GM21360 (cell line): ENCODE data around the gene CTU1.
A peak's percentile ranks its signal among the peaks of the same experiment; 100 is the strongest.

Source experiments
- ATAC-seq: cut with Tn5 transposase; IDR thresholded peaks from one replicate; pipeline ENCODE4 v1.9.1; 2021; ENCODE audit warnings: mild to moderate bottlenecking, moderate library complexity; ENCODE audit not compliant: unreplicated experiment

Gene CTU1

DNA sequence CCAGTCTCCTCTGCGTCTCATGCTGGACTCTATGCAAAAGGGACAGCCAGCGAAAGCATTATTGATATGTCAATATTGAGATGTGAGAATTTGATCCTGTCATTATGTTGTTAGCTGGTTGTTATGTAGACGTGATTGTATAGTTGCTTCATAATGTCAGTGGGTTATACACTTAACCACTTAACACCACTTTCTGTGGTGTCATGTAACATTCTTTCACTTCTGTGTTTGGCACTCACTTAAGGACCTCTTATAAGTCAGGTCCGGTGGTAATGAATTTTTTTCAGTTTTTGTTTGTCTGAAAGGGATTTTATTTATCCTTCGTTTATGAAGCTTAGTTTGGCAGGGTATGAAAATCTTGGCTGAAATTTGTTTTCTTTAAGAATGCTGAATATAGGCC is 26.8 kb upstream of the CTU1 start:
- no peak for ATAC-seq

- no peak for ATAC-seq
Observed at GRCh38 chr19:51131780-51132680, 23.8 kb upstream of the CTU1 start.

DNA sequence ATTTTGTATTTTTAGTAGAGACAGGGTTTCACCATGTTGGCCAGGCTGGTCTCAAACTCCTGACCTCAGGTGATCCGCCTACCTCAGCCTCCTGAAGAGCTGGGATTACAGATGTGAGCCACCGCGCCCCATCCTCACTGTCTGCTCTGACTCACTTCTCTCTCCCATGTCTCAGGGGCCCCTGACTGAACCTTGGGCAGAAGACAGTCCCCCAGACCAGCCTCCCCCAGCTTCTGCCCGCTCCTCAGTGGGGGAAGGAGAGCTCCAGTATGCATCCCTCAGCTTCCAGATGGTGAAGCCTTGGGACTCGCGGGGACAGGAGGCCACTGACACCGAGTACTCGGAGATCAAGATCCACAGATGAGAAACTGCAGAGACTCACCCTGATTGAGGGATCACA is 21.5 kb upstream of the CTU1 start:
- ATAC-seq, result no peak

DNA sequence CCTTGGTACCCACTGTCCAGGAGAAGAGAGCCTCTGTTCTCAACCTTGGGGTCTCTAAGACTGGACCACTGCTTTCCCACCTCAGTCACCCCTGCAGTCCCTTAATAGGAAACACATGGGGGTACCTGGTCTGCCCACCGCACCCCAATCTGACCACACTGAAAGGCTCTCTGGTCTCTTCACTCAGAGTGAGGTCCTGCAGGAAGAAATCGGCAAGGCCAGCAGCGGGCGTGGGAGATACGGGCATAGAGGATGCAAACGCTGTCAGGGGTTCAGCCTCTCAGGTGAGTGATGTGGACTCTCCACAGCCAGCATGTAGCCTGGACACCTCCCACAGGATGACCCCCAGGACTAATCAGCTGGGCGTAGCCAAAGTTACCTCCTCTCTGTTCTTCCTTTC is 20.0 kb upstream of the CTU1 start:
- no peak for ATAC-seq

GRCh38 chr19:51127755-51128154 is 19.5 kb upstream of the CTU1 start:
- ATAC-seq, result no peak

DNA sequence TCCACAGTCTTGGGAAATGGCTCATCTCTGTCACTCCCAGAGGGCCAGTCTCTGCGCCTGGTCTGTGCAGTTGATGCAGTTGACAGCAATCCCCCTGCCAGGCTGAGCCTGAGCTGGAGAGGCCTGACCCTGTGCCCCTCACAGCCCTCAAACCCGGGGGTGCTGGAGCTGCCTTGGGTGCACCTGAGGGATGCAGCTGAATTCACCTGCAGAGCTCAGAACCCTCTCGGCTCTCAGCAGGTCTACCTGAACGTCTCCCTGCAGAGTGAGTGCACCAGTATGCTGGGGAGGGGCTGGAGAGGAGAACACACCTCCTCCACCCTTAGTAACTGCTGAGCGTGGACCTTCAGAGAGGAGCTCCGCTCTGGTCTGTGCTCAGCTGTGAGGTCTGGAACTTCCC is 18.8 kb upstream of the CTU1 start:
- ATAC-seq, result no peak

GRCh38 chr19:51125421-51126075 is 17.3 kb upstream of the CTU1 start:
- no peak for ATAC-seq

DNA sequence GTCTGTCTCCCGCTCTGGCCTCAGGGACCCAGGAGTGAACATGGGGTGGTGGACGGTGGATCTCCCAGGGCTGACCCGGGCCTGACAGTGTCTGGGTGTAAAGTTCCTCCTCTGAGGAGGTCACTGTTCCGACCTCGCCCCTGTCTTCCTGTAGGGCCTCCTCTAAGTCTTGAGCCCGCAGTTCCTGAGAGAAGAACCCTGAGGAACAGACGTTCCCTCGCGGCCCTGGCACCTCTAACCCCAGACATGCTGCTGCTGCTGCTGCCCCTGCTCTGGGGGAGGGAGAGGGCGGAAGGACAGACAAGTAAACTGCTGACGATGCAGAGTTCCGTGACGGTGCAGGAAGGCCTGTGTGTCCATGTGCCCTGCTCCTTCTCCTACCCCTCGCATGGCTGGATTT is 16.5 kb upstream of the CTU1 start, which contains the start of gene SIGLEC9:
SIGLEC9 (plus strand) TSS at position 178 of the 400 bp plus-strand sequence; CDS start at position 247, 69 bp downstream.
- no peak for ATAC-seq

DNA sequence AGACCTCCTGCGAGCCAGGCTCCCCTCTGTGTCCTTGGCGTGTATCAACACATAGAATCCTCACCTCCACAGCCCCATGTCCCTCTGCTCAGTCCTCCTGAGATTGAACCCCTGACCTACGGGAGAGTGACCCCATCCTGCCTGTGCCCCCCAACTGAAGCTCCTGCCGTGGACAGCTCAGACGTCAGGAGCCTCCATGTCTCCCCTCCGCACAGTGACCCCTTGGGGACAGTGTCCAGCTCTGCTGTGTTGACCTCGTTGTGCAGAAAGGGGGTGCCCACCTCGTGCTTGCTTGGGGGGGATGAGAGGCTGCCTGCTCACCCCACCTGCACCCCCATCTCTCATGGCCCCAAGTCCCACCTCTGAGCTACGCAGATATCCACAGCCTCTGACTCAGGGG is 16.0 kb upstream of the CTU1 start:
- ATAC-seq, result no peak

- no peak for ATAC-seq
Observed at GRCh38 chr19:51123802-51124201, 15.6 kb upstream of the CTU1 start.

DNA sequence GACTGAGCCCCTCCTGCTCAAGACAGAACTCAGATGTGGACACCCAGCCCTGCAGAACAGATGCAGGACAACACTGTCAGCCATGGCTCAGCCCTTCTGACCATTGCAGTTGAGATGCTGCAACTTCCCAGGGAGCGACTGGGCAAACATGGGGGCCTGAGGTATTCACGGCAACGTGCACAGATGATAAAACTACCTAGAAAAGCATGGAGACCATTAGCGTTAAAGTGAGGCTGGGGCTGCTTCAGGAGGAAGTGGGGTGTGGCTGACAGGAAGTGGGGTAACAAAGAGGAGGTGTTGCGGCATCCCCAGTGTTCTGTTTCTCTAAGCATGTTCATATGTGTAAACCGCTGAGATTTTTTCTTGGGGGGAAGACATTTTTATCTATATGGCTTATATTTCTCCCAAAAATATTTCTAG is 15.2 kb upstream of the CTU1 start:
- ATAC-seq, result no peak

- no peak for ATAC-seq
Observed at GRCh38 chr19:51122112-51122981, 14.1 kb upstream of the CTU1 start.

GRCh38 chr19:51121257-51121656 is 13.0 kb upstream of the CTU1 start:
- no peak for ATAC-seq

DNA sequence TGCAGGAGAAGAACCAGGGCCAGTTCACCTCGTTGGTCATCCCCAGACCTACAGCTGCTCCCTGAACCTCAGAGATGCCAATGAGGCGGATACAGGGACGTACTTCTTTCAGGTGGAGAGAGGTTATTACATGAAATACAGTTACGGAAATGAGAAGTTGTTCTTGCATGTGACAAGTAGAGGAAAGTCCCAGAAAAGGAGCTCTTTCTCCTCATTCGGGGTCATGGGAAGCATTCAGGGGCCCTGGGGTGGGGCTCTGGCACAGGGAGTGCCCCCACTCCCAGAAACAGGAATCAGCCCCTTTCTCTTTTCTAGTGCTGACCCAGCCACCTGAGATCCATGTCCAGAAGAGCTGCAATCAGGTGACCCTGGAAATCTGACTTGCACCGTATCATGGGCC is 12.0 kb upstream of the CTU1 start:
- no peak for ATAC-seq

GRCh38 chr19:51119611-51120010 is 11.4 kb upstream of the CTU1 start:
- no peak for ATAC-seq

- no peak for ATAC-seq
Observed at GRCh38 chr19:51119101-51119500, 10.9 kb upstream of the CTU1 start.

- no peak for ATAC-seq
Observed at GRCh38 chr19:51116736-51117286, 8.6 kb upstream of the CTU1 start.

- no peak for ATAC-seq
Observed at GRCh38 chr19:51114087-51114729, 6.0 kb upstream of the CTU1 start.

GRCh38 chr19:51111606-51112005 is 3.4 kb upstream of the CTU1 start:
- no peak for ATAC-seq

DNA sequence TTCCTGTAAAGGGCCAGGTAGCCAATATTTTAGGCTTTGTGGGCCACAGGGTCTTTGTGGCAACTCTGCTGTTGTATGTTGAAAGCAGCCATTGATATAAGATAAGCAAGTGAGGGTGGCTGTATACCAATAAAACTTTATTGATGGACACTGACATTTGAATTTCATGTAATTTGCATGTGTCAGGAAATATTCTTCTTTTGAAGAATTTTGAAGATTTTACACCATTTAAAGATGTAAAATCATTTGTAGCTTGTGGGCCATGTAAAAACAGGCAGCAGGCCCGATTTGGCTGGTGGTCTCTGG is 2.4 kb upstream of the CTU1 start:
- ATAC-seq, result no peak

- ATAC-seq, result peak; percentile 24
Observed at GRCh38 chr19:51108805-51109146, 567 bp upstream of the CTU1 start.
